HG02763 (cell line): ENCODE results near the gene DYSF.

Source experiments
- ATAC-seq: cut with Tn5 transposase; IDR thresholded peaks from one replicate; pipeline ENCODE4 v1.9.1; 2021; ENCODE audit warnings: mild to moderate bottlenecking, moderate library complexity; ENCODE audit not compliant: unreplicated experiment

Gene DYSF

GRCh38 chr2:71564790-71565189 lies 111.4 kb downstream of the DYSF start:
- ATAC-seq: no peak

- no peak for ATAC-seq
Measured at GRCh38 chr2:71566372-71566771, 113.0 kb downstream of the DYSF start.

- ATAC-seq: no peak
Measured at GRCh38 chr2:71567625-71568024, 114.3 kb downstream of the DYSF start.

- ATAC-seq: no peak
Measured at GRCh38 chr2:71568103-71568502, 114.7 kb downstream of the DYSF start.

- ATAC-seq: no peak
Measured at GRCh38 chr2:71570511-71570910, 117.2 kb downstream of the DYSF start.

GRCh38 chr2:71570951-71571460 lies 117.6 kb downstream of the DYSF start:
- ATAC-seq: no peak

- no peak for ATAC-seq
Measured at GRCh38 chr2:71571945-71572344, 118.6 kb downstream of the DYSF start.

GRCh38 chr2:71575966-71576365 lies 122.6 kb downstream of the DYSF start:
- no peak for ATAC-seq

- no peak for ATAC-seq
Measured at GRCh38 chr2:71576541-71576940, 123.2 kb downstream of the DYSF start.

- ATAC-seq: no peak
Measured at GRCh38 chr2:71577209-71577608, 123.8 kb downstream of the DYSF start.

- no peak for ATAC-seq
Measured at GRCh38 chr2:71578767-71579342, 125.5 kb downstream of the DYSF start.

GRCh38 chr2:71581026-71581425 lies 127.7 kb downstream of the DYSF start:
- ATAC-seq: no peak

- no peak for ATAC-seq
Measured at GRCh38 chr2:71583876-71584275, 130.5 kb downstream of the DYSF start.

GRCh38 chr2:71586471-71586870 lies 133.1 kb downstream of the DYSF start:
- ATAC-seq: no peak

GRCh38 chr2:71587509-71588073 lies 134.2 kb downstream of the DYSF start:
- ATAC-seq: no peak

GRCh38 chr2:71588497-71589170 lies 135.3 kb downstream of the DYSF start:
- no peak for ATAC-seq

- ATAC-seq: no peak
Measured at GRCh38 chr2:71589763-71590162, 136.4 kb downstream of the DYSF start.

- ATAC-seq: no peak
Measured at GRCh38 chr2:71591044-71591443, 137.7 kb downstream of the DYSF start.

GRCh38 chr2:71592181-71592711 lies 138.9 kb downstream of the DYSF start:
- no peak for ATAC-seq

GRCh38 chr2:71595569-71595968 lies 142.2 kb downstream of the DYSF start:
- no peak for ATAC-seq

- no peak for ATAC-seq
Measured at GRCh38 chr2:71596011-71596410, 142.7 kb downstream of the DYSF start.

- no peak for ATAC-seq
Measured at GRCh38 chr2:71597756-71598155, 144.4 kb downstream of the DYSF start.
